Hepatocyte (in vitro differentiated cells): ENCODE measurements around the gene RPTOR.

ENCODE experiments used
- EZH2 ChIP-seq: fragments of 200-600 bp; sonication (generic); IDR thresholded peaks from 2 replicates; pipeline ENCODE4 v1.6.1; 2016; ENCODE audit warnings: antibody characterized with exemption, mild to moderate bottlenecking, borderline replicate concordance
- EZH2phosphoT487 ChIP-seq: fragments of 200-600 bp; sonication (generic); IDR thresholded peaks from one replicate; pipeline ENCODE4 v1.6.1; 2018; ENCODE audit warnings: antibody characterized with exemption, mild to moderate bottlenecking, low read depth, moderate library complexity; ENCODE audit not compliant: unreplicated experiment, severe bottlenecking
- TF ChIP-seq, protein P1 (sequence below): fragments of 200-600 bp; sonication (generic); IDR thresholded peaks from 2 replicates; pipeline ENCODE4 v1.5.1; 2016; ENCODE audit warnings: antibody characterized with exemption, mild to moderate bottlenecking; ENCODE audit not compliant: poor library complexity

DNA sequence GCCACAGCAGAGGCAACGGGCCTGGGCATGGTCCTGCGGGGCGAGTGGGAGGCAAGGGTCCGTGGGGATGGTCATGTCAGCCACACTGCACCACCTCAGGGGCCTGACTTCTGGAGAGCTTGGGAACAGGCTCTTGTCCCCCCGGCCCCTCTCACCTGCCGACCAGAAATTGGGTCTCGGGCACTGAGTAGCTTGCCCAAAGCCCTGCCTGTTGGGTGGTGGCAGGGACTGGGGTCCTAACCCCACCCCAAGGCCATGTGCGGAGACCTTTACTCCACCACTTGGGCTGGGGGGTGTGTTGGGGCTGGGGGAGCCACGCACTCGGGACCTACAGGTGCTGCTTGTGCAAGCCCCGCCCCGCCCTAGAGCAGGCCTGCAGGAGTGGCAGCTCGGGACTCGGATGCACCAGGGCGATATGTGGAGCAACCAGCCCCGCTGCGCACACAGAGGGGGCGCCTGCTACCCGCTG, 422.8 kb downstream of the RPTOR start:
- TF ChIP-seq, protein P1, sequence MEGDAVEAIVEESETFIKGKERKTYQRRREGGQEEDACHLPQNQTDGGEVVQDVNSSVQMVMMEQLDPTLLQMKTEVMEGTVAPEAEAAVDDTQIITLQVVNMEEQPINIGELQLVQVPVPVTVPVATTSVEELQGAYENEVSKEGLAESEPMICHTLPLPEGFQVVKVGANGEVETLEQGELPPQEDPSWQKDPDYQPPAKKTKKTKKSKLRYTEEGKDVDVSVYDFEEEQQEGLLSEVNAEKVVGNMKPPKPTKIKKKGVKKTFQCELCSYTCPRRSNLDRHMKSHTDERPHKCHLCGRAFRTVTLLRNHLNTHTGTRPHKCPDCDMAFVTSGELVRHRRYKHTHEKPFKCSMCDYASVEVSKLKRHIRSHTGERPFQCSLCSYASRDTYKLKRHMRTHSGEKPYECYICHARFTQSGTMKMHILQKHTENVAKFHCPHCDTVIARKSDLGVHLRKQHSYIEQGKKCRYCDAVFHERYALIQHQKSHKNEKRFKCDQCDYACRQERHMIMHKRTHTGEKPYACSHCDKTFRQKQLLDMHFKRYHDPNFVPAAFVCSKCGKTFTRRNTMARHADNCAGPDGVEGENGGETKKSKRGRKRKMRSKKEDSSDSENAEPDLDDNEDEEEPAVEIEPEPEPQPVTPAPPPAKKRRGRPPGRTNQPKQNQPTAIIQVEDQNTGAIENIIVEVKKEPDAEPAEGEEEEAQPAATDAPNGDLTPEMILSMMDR = no peak
- TF ChIP-seq EZH2 = no peak
- no peak for TF ChIP-seq EZH2phosphoT487
